ENCODE data around the gene MERTK.

MERTK gene

GRCh38 chr2:111965062-111965461 lies 66.7 kb downstream of the MERTK start:
- no peaks in the 10 kb centered on the region; the same call in 1 of the 2 replicates for H3K79me2 ChIP-seq (ENCODE audit: low read length)
- H3K9ac ChIP-seq (ENCODE audit: low read length) = no peak overlapping the region
- H3K4me3 ChIP-seq (ENCODE audit: low read length) = no peak overlapping the region
- no peak overlapping the region for H2AFZ ChIP-seq (ENCODE audit: low read length)
- no peaks in the 10 kb centered on the region for H4K20me1 ChIP-seq (ENCODE audit: insufficient read depth, low read length)
- TF ChIP-seq EZH2phosphoT487 (IDR thresholded peaks at IDR 0.05; ENCODE audit: low read length) (no peak), CTCF (IDR thresholded peaks at IDR 0.05; ENCODE audit: low read length) (no peak), EZH2 (optimal IDR thresholded peaks at IDR 0.05; ENCODE audit: low read depth, low read length) (no peak)
- H3K36me3 ChIP-seq (replicated peaks; ENCODE audit: insufficient read depth, low read length) = no peaks in the 10 kb centered on the region
- DNase-seq = no peak
- H3K9me2 ChIP-seq (replicated peaks; ENCODE audit: insufficient read depth, low read length) = no peaks in the 10 kb centered on the region
- H3K4me1 ChIP-seq (ENCODE audit: low read length) = no peaks in the 10 kb centered on the region
- H3K4me2 ChIP-seq (ENCODE audit: low read depth, low read length) = no peak overlapping the region
- H3K27ac ChIP-seq (ENCODE audit: low read length) = no peak overlapping the region
- H3K9me3 ChIP-seq (replicated peaks; ENCODE audit: insufficient read depth, low read length) = no peaks in the 10 kb centered on the region
- no peaks in the 10 kb centered on the region for H3F3A ChIP-seq (ENCODE audit: insufficient read depth, low read length)
- no peaks in the 10 kb centered on the region for H3K27me3 ChIP-seq (replicated peaks; ENCODE audit: insufficient read depth, low read length)

GRCh38 chr2:111966241-111966640 lies 67.8 kb downstream of the MERTK start:
- no peak overlapping the region for H2AFZ ChIP-seq (ENCODE audit: low read length)
- no peaks in the 10 kb centered on the region; the same call in 1 of the 2 replicates for H3K79me2 ChIP-seq (ENCODE audit: low read length)
- H3K4me3 ChIP-seq (ENCODE audit: low read length) = no peak overlapping the region
- H3K27ac ChIP-seq (ENCODE audit: low read length) = no peak overlapping the region
- no peak overlapping the region for H3K9ac ChIP-seq (ENCODE audit: low read length)
- no peak for DNase-seq
- H3K4me1 ChIP-seq (ENCODE audit: low read length) = no peaks in the 10 kb centered on the region
- no peaks in the 10 kb centered on the region for H3K36me3 ChIP-seq (replicated peaks; ENCODE audit: insufficient read depth, low read length)
- no peak for TF ChIP-seq EZH2phosphoT487 (IDR thresholded peaks at IDR 0.05; ENCODE audit: low read length)
- H3K4me2 ChIP-seq (ENCODE audit: low read depth, low read length) = no peak overlapping the region
- no peaks in the 10 kb centered on the region for H3K27me3 ChIP-seq (replicated peaks; ENCODE audit: insufficient read depth, low read length)
- no peaks in the 10 kb centered on the region for H3K9me3 ChIP-seq (replicated peaks; ENCODE audit: insufficient read depth, low read length)
- no peaks in the 10 kb centered on the region for H3F3A ChIP-seq (ENCODE audit: insufficient read depth, low read length)
- H4K20me1 ChIP-seq (ENCODE audit: insufficient read depth, low read length) = no peaks in the 10 kb centered on the region
- no peaks in the 10 kb centered on the region for H3K9me2 ChIP-seq (replicated peaks; ENCODE audit: insufficient read depth, low read length)

- Histone ChIP-seq H3K36me3 (replicated peaks; ENCODE audit: insufficient read depth, low read length) (no peaks in the 10 kb centered on the region), H4K20me1 (ENCODE audit: insufficient read depth, low read length) (no peaks in the 10 kb centered on the region)
Measured at GRCh38 chr2:111967018-111967417, 68.6 kb downstream of the MERTK start.

More at GRCh38 chr2:111967018-111967417, 68.6 kb downstream of the MERTK start:
- Histone ChIP-seq H3K27me3 (replicated peaks; ENCODE audit: insufficient read depth, low read length) (no peaks in the 10 kb centered on the region), H3K9me3 (replicated peaks; ENCODE audit: insufficient read depth, low read length) (no peaks in the 10 kb centered on the region), H3K9me2 (replicated peaks; ENCODE audit: insufficient read depth, low read length) (no peaks in the 10 kb centered on the region), H3K4me2 (ENCODE audit: low read depth, low read length) (no peak overlapping the region), H3F3A (ENCODE audit: insufficient read depth, low read length) (no peaks in the 10 kb centered on the region), H2AFZ (ENCODE audit: low read length) (no peak overlapping the region), H3K4me3 (ENCODE audit: low read length) (no peak overlapping the region), H3K79me2 (ENCODE audit: low read length) (no peaks in the 10 kb centered on the region; the same call in 1 of the 2 replicates), H3K4me1 (ENCODE audit: low read length) (peaks cover 2% of the 10 kb centered on the region), H3K27ac (ENCODE audit: low read length) (no peak overlapping the region), H3K9ac (ENCODE audit: low read length) (no peak overlapping the region)
- no peak for DNase-seq
- TF ChIP-seq EZH2phosphoT487 (IDR thresholded peaks at IDR 0.05; ENCODE audit: low read length) = no peak
- no peak for TF ChIP-seq CTCF (IDR thresholded peaks at IDR 0.05; ENCODE audit: low read length)
- no peak for TF ChIP-seq EZH2 (optimal IDR thresholded peaks at IDR 0.05; ENCODE audit: low read depth, low read length)

Data from MM.1S (cell line).